Measurements from ENCODE around the gene SPOCK2. TPM values are rescaled to one million over a fixed set of nuclear protein-coding genes. Genes with fewer than 3 reads are reported as not detected.

SPOCK2 gene
- polyA plus RNA-seq, 1 of the 3 experiments (the other 2 are of a cell fraction), result 0.18 TPM

GRCh38 chr10:72072639-72073038 is 15.7 kb downstream of the SPOCK2 start (continued):
- TF ChIP-seq PBX3 (IDR thresholded peaks at IDR 0.05), result no peak
- TF ChIP-seq CHD2 (IDR thresholded peaks at IDR 0.05; ENCODE audit: low read length, partially characterized antibody), result no peak

- Histone ChIP-seq H3K4me2 (no peak overlapping the region), H3K36me3 (replicated peaks in 1 of 2; ENCODE audit: control insufficient read depth in 1 of 2, insufficient read depth in 2 of 2, low read length in 1 of 2) (no peaks in the 10 kb centered on the region), H3K4me1 (ENCODE audit: control insufficient read depth in 1 of 2, insufficient read depth in 2 of 2, low read depth in 1 of 2, low read length in 1 of 2) (peaks cover 0 to 41% of the 10 kb centered on the region in 2 experiments; a peak in 1 of 4 replicates), H3K27me3 (ENCODE audit: insufficient read depth) (no peaks in the 10 kb centered on the region), H2AFZ (ENCODE audit: low read depth) (no peak overlapping the region), H3K9me3 (no peaks in the 10 kb centered on the region), H3K9me2 (no peaks in the 10 kb centered on the region), H3K79me2 (ENCODE audit: insufficient read depth) (no peaks in the 10 kb centered on the region), H4K20me1 (ENCODE audit: insufficient read depth) (no peaks in the 10 kb centered on the region), H3F3A (replicated peaks; ENCODE audit: insufficient read depth) (no peaks in the 10 kb centered on the region), H3K4me3 (ENCODE audit: low read depth in 2 of 2, low read length in 1 of 2) (no peak overlapping the region), H3K27ac (ENCODE audit: low read depth in 2 of 2, low read length in 1 of 2) (no peak overlapping the region), H3K9ac (no peak overlapping the region)
- TF ChIP-seq SIN3A (IDR thresholded peaks at IDR 0.05; ENCODE audit: borderline replicate concordance, low read depth, low read length), result no peak
- TF ChIP-seq NRF1 (IDR thresholded peaks at IDR 0.05; ENCODE audit: low read depth, low read length), result no peak
- no peak for TF ChIP-seq EP300 (IDR thresholded peaks at IDR 0.05; ENCODE audit: borderline replicate concordance in 1 of 2, low read depth in 1 of 2, low read length in 1 of 2)
- no peak for TF ChIP-seq RCOR1 (IDR thresholded peaks at IDR 0.05; ENCODE audit: low read length)
- no peak for TF ChIP-seq EZH2phosphoT487 (IDR thresholded peaks at IDR 0.05; ENCODE audit: borderline replicate concordance, low read depth)
- TF ChIP-seq ELF1 (IDR thresholded peaks at IDR 0.05), result no peak
- TF ChIP-seq USF2 (IDR thresholded peaks at IDR 0.05; ENCODE audit: borderline replicate concordance, low read depth, low read length), result no peak
- TF ChIP-seq USF1 (IDR thresholded peaks at IDR 0.05; ENCODE audit: borderline replicate concordance, low read depth), result no peak
- TF ChIP-seq POLR2AphosphoS5 (IDR thresholded peaks at IDR 0.05; ENCODE audit: low read depth, low read length), result no peak
- TF ChIP-seq TCF12 (IDR thresholded peaks at IDR 0.05), result no peak
- no peak for TF ChIP-seq TEAD4 (IDR thresholded peaks at IDR 0.05; ENCODE audit: borderline replicate concordance, insufficient read depth)
- no peak for TF ChIP-seq YY1 (IDR thresholded peaks at IDR 0.05; ENCODE audit: low read depth)
- no peak for TF ChIP-seq TAF1 (IDR thresholded peaks at IDR 0.05; ENCODE audit: borderline replicate concordance, low read depth, low read length)
- TF ChIP-seq RFX5 (IDR thresholded peaks at IDR 0.05; ENCODE audit: low read length), result no peak
- no peak for TF ChIP-seq RAD21 (IDR thresholded peaks at IDR 0.05; ENCODE audit: low read length)
- no peak for TF ChIP-seq CHD2 (IDR thresholded peaks at IDR 0.05; ENCODE audit: low read length, partially characterized antibody)
- DNase-seq, result no peak
- WGBS (ENCODE audit: low lambda C conversion rate), result 86% methylated on average over 5 of the region's 5 CpGs
- CTCF ChIA-PET, result interaction anchor here (0.5 to 8.4 kb wide), 8 partner anchors 16 to 203 kb away, joined by 3 to 55 read pairs (median 4); partner anchors contain the start of gene SPOCK2
- POLR2A ChIA-PET, result interaction anchor here (2.1 kb wide), 1 partner anchor 201 kb away, joined by 8 read pairs; the partner anchor contains the start of gene DDIT4
Measured at GRCh38 chr10:72072046-72072445, 16.3 kb downstream of the SPOCK2 start.
